HS-5 (cell line): Measurements from ENCODE around the gene SERINC3.

Experiments used
- DNase-seq: peaks from one replicate; pipeline ENCODE4 v3.0.0-alpha.2; 2012; ENCODE audit warnings: low read depth

Gene SERINC3

GRCh38 chr20:44464514-44464913 lies 57.4 kb downstream of the SERINC3 start:
- DNase-seq = no peak

GRCh38 chr20:44463466-44463865 lies 58.4 kb downstream of the SERINC3 start:
- DNase-seq = no peak

- no peak for DNase-seq
Measured at GRCh38 chr20:44461803-44462174, 60.1 kb downstream of the SERINC3 start.

- DNase-seq = no peak
Measured at GRCh38 chr20:44461142-44461802, 60.6 kb downstream of the SERINC3 start.

- DNase-seq = no peak
Measured at GRCh38 chr20:44460795-44461141, 61.1 kb downstream of the SERINC3 start.

- DNase-seq = no peak
Measured at GRCh38 chr20:44459271-44459670, 62.6 kb downstream of the SERINC3 start.

- no peak for DNase-seq
Measured at GRCh38 chr20:44457016-44457415, 64.9 kb downstream of the SERINC3 start.

- DNase-seq = no peak
Measured at GRCh38 chr20:44456611-44457010, 65.3 kb downstream of the SERINC3 start.

GRCh38 chr20:44455126-44455525 lies 66.7 kb downstream of the SERINC3 start:
- no peak for DNase-seq

- DNase-seq = no peak
Measured at GRCh38 chr20:44454306-44454963, 67.4 kb downstream of the SERINC3 start.

- no peak for DNase-seq
Measured at GRCh38 chr20:44450903-44451450, 70.9 kb downstream of the SERINC3 start.

GRCh38 chr20:44450281-44450889 lies 71.5 kb downstream of the SERINC3 start:
- no peak for DNase-seq

GRCh38 chr20:44449864-44450263 lies 72.0 kb downstream of the SERINC3 start:
- no peak for DNase-seq

- DNase-seq = no peak
Measured at GRCh38 chr20:44448753-44449546, 72.9 kb downstream of the SERINC3 start.

- no peak for DNase-seq
Measured at GRCh38 chr20:44447827-44448419, 73.9 kb downstream of the SERINC3 start.
